ENCODE data around the gene PTPRC. TPM values are rescaled to one million over a fixed set of nuclear protein-coding genes. Genes with fewer than 3 reads are reported as not detected.

The PTPRC gene
- total RNA-seq, 1 donor from 2014 or later: not detected

DNA sequence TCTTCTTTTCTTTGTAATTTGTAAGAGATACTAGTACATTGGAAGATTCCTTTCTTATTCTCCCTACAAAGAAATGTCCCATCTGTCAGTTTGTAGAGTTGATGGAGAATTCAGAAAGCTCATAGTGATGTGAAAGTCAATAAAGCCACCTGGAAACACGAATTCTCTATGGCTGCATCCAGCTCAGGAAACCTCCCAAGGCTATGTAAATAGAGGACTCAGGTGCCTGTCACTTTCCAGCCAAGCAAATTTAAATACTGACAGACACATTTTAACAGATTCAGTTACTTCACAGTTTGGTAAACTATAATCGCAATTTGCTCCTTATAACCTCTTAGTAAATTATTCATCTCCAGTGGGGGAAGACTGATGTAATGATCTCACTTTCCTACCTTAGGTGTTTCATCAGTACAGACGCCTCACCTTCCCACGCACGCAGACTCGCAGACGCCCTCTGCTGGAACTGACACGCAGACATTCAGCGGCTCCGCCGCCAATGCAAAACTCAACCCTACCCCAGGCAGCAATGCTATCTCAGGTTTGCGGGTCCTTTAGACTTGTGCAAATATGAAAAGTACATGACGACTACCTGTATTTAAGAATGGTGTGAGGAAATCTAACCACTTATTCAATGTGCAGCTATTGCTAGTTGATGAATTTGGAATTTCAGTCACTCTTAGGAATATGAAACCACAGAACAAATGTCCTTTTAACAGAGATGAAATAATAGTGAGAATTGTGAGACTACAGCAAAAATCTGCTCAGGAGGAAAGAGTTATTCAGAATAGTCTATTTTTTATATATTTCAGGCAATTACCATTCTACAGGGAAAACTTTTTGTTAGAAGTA is 60.6 kb downstream of the PTPRC start:
- DNase-seq (ENCODE audit: low read depth in 2 of 2): peak; percentile 11 to 50

DNA sequence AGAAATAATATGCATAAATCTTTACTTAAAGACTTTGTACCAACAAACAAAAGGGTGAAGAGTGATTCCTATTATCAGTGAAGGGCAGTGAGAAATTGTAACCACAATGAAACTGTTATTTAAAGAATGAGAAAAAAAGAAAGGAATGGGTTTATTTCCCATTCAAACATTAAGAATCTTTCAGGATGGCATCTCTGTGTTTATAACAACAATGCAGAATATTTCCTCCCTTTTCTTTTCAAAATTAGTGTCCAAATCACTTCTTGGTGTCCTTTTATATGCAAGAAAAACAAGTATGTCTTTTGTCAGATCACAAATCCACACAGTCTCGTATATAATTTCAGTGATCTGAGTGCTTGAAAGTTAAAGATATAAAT is 61.2 kb downstream of the PTPRC start:
- no peak for DNase-seq (ENCODE audit: low read depth in 2 of 2)

DNA sequence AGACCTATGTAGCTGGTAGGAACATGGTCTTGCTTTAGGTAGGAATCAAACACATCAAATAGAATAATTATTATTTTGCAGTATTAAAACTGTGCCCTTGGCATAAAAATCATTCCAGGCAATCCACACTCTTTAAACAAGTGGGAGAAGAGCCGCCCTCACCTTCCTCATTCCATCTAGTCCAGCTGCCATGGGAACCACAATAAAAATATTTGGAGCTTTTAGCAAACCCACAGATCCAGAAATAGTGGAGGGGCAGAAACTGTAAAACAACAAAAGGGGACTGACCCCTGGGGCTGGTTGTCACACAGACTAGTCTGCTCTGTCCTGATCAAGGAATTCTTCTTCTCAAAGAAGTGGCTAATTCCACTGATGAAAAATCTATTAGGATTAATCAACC is 61.6 kb downstream of the PTPRC start:
- no peak for DNase-seq (ENCODE audit: low read depth in 2 of 2)

DNA sequence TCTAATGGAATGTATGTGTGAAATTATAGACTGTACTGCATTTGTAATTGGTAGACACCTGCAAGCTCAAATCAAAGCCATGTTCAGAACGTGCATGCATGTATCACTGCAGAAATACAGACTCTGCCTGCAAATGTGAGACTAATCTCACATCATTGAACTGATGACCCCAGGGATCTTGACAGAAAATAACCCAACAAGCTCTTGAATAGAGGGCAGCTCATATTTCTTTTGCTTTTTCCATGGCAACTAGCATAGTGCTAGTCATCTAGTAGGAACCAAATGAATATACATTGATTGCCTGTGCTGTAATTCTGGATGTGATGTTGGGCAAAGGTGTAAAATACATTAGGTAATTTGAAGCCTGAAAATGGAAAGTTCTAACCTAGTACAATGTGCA is 62.4 kb downstream of the PTPRC start:
- no peak for DNase-seq (ENCODE audit: low read depth in 2 of 2)

DNA sequence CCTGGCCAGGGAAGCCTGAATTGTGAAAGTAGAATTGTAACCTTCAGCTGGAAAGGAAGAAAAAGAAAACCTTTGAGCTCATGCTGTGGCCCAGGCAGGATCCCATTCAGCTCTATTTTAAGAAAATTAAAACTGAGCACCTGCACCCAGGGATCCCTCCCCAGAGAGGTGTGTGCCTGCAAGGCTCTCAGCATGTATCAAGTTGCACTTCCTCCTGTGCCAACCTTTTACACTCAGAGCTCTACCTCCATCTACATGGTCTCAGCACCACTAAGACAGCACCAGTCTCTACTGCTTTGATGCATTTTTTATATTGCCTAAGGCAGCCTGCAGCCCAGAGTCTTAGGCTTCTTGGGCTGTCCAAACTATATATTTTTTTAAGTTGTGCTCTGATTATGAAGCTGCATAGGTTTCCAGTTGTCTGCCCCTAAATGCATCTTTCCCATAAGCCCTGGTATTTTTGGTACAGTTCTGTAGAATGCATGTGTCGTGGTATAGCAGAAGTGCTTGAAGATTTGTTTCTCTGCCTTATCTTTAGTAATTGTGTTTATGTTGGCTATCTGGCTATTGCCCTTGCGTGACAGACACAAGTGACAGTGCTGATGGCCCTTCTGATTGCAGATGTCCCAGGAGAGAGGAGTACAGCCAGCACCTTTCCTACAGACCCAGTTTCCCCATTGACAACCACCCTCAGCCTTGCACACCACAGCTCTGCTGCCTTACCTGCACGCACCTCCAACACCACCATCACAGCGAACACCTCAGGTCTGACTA is 63.1 kb downstream of the PTPRC start:
- DNase-seq (ENCODE audit: low read depth in 2 of 2): no peak

DNA sequence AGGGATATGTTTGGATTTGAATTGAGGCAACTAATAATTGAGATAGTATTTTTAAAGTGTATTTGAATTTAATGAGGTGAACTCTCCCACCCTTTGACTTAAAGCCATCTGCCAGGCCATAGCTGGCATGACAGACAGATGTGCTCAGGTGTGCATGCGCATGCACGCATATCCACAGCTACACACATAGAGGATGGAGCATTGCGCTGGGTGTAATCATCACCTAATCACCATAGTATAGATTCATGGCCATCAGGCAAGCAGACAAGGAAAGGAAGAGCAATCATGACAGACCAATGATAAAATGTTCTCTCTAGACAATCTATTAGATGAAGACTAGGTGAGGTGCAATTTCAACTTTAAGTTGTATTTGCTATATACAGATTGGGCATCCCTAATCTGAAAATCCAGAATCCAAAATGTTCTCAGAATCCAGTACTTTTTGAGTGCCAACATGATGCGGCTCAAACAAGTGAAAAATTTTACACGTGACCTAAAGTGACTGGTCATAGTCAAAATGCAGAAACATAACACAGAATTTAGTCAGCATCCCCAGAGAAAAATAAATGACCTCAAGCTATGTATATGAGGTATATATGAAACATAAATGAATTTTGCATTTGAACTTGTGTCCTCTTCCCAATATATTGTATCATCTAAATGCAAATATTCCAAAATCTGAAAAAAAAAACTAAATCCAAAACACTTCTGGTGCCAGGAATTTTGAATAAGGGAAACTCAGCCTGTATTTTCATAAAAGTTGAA is 70.1 kb downstream of the PTPRC start:
- DNase-seq (ENCODE audit: low read depth in 2 of 2): no peak

DNA sequence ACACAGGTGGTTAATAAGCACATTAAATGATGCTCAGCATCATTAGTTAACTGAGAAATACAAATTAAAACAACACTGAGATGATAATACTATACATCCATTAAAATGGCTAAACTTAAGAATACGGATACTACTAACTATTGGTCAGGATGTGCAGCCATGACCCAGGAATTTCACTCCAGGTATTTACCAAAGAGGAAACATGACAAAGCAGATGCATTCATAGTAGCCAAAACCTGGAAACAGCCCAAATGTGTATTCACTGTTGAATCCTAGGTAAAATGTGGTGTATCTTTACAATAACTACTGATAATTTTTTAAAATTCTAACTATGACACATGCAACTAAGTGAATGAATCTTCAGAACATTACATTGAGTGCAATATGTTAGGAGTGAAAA is 73.0 kb downstream of the PTPRC start:
- peak; percentile 14 to 30 for DNase-seq (ENCODE audit: low read depth in 2 of 2)

DNA sequence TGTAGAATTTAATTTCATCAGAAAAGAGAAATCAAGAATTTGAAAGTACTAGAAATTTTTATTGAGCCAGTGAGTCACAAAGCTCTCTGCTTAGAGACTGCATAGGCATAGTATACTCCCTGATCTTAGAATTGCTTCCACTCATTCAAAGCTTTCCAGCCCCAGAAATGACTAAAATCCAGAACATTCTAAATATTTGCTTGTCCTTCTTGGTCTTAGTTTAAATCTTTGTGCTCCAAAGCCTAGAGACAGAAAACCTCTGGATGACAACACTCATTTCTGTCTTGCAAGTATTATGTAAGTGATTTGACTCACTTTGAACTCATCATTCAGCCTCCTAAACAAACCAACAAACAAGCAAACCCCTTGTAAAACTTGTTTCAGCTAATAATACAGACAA is 74.2 kb downstream of the PTPRC start:
- no peak for DNase-seq (ENCODE audit: low read depth in 2 of 2)

DNA sequence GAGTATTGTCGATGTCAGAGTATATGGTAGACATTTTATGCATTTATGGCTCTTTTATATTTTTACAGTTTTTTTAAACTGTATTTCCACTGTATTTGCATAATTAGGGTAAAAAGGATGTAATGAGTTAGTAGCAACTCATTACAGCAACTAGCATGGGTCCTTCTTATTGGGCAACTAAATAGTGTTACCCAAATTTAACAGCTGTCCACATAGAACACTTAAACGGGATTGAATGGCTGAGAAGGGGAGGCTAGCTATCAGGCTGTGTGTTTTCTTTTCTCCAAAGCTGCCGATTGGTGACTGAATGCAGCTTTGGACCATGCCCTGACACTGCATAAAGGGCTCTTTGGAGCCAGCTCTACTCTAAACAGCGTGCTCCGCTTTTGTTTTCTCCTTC is 75.4 kb downstream of the PTPRC start:
- no peak for DNase-seq (ENCODE audit: low read depth in 2 of 2)

DNA sequence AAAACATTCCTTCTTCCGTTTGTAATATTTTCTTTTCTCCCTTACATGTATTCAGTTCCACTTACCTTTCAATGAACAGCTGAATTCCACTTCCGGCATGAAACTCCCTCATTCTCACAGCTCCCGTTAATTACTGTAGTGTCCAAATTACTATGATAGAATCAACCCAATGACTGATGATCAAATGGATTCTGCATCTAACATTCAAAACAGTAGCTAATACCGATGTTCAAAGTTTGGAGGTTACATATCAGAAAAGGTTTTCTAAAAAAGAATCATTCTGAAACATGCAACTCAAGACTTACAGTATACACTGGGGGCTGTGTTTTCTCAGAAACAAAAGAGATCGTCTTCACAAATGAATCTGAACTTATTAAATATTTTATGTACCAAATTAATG is 77.2 kb downstream of the PTPRC start:
- DNase-seq (ENCODE audit: low read depth in 2 of 2): no peak

DNA sequence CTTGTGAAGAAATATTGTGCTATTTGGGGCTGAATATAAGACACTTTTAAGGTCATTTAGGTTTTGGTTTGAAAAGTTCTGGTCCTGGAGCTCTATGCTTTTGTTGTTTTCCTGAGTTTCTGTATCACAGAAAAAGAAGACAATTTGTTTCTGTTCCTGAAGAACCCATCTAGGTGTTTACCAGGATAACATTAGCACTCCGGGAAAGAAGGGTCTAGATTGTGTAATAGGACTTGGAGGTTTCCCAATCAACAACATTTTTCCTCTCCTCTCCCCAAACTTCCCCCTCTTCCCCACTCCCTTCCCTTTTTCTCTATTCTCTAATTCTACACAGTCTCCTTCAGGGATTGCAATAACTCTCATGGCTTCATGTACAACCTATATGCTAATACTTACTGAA is 78.7 kb downstream of the PTPRC start:
- no peak for DNase-seq (ENCODE audit: low read depth in 2 of 2)

DNA sequence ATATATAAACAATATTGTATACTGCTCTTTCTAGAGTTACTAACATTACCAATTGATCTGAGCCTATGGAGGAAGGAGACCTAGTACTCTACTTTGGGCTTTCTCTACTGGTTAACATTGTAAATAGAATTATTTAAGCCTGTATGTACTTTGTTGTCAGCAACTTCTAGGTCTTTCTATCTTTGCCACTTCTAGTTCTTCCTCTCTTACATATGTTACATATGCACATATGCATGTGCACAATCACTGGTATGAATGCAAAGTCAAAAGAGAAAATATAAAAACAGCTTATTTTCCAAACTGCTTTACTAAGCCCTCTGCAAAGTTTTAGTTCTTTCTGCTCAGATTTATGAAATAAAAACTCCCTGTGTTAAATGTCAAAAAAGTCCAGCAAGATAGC is 84.3 kb downstream of the PTPRC start:
- no peak for DNase-seq (ENCODE audit: low read depth in 2 of 2)

DNA sequence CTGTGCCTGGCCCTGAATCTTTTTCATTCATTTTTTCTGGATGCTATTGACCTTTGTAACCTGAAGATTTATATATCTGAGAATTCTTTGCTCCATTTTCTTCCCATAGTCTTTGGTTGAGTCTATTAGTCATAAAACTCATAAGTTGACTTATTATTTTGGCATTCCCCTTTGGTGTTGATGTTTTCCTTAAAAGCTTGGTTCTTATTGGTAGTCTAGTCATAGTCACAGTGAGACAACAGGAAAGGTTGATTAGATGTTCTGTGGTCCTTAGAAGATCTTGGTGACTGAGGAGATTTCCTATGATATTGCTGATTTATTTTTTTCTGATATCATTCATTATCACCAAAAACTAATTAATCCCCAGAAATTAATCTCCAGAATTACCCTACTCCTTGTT is 86.2 kb downstream of the PTPRC start:
- no peak for DNase-seq (ENCODE audit: low read depth in 2 of 2)

DNA sequence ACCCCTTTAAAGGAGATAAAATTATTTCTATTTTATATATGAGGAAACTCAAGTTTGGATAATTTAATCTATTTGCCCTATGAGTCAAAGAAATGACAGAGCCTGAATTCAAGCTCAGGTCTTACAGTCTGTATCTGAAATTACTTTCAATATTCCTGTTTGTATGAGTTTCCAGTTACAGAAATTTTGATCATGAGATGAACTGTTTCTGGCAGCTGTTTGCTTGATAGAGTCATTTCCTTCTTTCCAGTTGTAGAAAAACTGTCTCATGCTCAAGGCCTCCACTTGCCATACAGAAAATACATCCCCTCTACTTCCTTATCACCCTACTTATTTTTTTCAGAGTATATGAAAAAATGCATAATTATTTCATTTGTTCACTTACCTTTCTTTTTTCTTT is 87.6 kb downstream of the PTPRC start:
- DNase-seq (ENCODE audit: low read depth in 2 of 2): peak; percentile 18 to 74

DNA sequence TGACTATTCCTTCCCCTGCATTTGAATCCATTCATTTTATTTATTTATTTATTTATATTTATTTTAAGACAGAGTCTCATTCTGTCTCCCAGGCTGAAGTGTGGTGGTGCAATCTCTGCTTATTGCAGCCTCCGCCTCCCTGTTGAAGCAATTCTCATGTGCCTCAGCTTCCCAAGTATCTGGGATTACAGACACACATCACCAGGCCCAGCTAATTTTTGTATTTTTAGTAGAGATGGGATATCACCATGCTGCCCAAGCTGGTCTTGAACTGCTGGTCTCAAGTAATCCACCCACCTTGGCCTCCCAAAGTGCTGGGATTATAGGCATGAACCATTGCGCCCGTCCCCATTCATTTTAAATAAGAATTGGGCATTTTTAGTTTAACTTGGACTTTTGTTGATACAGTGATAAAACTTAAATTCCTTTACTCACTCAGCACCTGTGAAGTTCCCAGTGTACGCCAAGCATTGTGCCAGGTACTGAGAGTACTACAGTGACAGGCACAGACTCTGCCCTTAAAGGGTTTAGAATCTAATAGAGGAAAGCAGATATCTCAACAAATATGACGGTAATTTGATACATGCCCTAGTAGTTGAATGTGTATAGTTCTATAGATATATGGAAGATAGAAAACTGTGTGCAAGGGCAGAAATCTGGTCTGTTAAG is 90.5 kb downstream of the PTPRC start:
- DNase-seq (ENCODE audit: low read depth in 2 of 2): no peak

DNA sequence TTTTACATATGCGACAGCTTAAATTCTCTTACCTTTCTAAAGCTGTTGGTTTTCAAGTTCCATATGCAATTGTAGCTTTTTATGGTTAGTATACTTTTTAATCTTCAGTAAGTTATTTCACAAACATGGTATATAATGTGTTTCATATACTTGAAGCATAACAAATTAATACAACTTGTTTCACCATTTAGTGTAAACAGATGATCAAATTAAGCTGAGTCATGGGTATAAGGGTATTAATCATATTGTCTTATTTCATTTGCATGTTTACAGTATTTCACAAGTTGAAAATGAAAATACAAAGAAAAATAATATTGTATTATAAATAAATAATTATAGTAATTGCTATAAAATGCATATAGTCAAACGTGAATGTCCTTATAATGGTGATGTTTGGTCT is 92.1 kb downstream of the PTPRC start:
- no peak for DNase-seq (ENCODE audit: low read depth in 2 of 2)

DNA sequence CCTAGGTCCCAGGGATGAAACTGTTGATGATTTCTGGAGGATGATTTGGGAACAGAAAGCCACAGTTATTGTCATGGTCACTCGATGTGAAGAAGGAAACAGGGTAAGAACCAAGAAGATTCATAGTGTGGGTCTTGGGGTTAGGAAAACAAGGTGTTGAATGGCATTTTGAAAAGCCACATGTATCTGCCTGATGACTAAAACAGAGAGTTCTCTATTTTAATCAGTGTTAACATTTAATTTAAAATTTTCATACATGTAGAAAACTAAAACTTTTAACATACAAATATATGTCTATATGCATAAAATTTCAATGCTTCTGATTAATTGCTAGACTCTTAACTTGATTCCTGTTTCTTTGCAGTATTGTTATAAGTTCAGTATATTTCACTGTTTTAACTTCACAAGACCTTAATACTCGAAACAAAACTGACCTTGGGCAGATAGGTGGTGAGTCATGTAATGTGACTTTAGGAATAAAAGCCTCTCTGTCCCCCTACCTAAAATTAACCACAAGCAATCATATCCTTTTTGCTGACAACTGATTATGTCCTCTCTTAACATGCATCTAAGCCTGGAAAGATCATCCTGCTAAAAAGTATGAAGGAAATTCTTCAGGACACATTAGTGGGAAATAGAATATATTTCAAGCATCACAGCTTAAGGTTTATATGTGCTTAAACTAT is 95.6 kb downstream of the PTPRC start:
- DNase-seq (ENCODE audit: low read depth in 2 of 2): no peak

DNA sequence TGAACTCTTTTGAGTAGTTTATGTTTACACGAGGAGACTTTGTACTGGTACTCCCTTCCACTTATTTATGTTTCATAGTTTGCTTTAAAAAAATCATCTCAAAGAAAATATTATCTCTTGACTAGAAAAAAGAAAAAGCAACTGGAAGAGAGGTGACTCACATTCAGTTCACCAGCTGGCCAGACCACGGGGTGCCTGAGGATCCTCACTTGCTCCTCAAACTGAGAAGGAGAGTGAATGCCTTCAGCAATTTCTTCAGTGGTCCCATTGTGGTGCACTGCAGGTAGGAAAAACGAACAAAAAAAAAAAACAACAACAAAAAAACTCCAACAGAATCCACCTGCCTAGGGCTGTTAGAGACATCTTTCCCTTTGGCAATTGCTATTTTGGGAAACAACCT is 102.9 kb downstream of the PTPRC start:
- DNase-seq (ENCODE audit: low read depth in 2 of 2): no peak

DNA sequence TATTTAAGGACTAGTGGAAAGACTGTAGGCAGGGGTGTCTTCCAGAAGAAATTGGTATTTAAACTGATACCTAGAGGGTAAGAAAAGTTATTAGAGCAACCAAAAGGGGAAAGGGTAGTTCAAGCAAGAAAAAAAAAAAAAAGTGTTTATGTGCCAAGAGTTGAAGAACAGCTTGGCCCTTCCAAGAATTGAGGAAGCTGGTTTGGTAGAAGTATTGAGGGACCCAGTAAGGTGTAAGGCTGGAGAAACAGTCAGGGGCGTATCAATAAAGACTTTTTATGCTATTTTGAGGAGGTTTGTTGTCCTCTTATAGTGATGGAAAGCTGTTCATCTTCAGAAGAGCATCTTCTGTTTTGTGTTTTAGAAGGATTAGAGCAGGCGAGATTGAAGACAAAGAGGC is 108.3 kb downstream of the PTPRC start:
- DNase-seq (ENCODE audit: low read depth in 2 of 2): no peak

DNA sequence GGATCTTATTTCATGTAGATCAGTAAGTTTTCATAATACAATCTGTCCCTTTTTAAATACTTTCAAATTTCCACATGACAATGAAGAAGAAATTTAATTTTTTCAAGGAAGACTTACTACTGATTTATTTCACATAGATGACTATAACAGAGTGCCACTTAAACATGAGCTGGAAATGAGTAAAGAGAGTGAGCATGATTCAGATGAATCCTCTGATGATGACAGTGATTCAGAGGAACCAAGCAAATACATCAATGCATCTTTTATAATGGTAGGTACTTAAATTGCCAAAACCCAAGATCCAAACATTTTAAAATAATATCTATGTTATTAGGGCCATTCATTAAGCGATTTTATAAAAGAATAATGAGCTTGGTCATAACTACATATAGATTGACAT is 110.4 kb downstream of the PTPRC start:
- DNase-seq (ENCODE audit: low read depth in 2 of 2): no peak

DNA sequence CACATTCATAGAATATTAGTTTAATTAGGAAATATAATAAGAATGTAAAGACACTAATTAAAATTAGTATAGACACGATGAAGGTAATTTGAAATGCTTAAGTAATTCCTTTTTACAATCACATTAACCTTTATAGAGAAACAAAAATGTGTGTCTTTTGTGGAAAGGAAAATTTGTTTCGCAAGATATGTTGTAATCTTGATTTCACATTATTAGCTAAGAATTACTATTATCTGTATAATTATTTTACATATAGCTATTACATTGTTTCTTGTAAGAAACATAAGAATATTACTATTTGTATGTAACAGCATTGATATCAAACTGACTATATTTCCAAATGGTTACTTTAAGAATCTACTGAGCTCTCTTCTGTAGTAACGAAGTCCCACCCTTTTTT is 111.2 kb downstream of the PTPRC start:
- DNase-seq (ENCODE audit: low read depth in 2 of 2): no peak
